Endometrial microvascular endothelial cells (primary cell): ENCODE data around the gene ISOC2. TPM values are rescaled to one million over a fixed set of nuclear protein-coding genes. Genes with fewer than 3 reads are reported as not detected.
"Not testable (repeated sequence)": the region's sequence is repeated elsewhere in the genome, so short reads cannot be mapped to it uniquely, and the experiment has no call there.

Experiments
- in situ Hi-C: cut with HindIII; loops from 2 replicates; pipeline ENCODE4 v1.10.0; 2017; ENCODE audit warnings: low sequenced_read_pairs, low pct_unique_long_range_greater_than_20kb; ENCODE audit errors: inconsistent ontology term
- total RNA-seq: library from RNA; depleted of rRNA; stranded (reverse); fragments of >200 nt; gene quantifications from one replicate; pipeline ENCODE4 v1.2.3, GENCODE V29; 2015; ENCODE audit errors: inconsistent ontology term

The ISOC2 gene
- 58.8 TPM for total RNA-seq

GRCh38 chr19:55461259-55461973 is at the start of gene ISOC2:
ISOC2 (minus strand) TSS chr19:55461642; CDS start chr19:55456486, 5,156 bp downstream.
- in situ Hi-C loops = no loop called here

- in situ Hi-C loops = no loop called here
These were observed 46.7 kb upstream of the ISOC2 start for GRCh38 chr19:55508120-55508519.

GRCh38 chr19:55504981-55505380 is 43.5 kb upstream of the ISOC2 start:
- in situ Hi-C loops = no loop called here

- in situ Hi-C loops = no loop called here
These were observed 42.8 kb upstream of the ISOC2 start for GRCh38 chr19:55504252-55504603.

GRCh38 chr19:55503502-55504251 is 42.2 kb upstream of the ISOC2 start:
- in situ Hi-C loops = no loop called here

GRCh38 chr19:55503157-55503501 is 41.7 kb upstream of the ISOC2 start:
- in situ Hi-C loops = no loop called here

GRCh38 chr19:55502197-55502952 is 40.9 kb upstream of the ISOC2 start:
- in situ Hi-C loops = no loop called here

GRCh38 chr19:55500368-55500952 is 39.0 kb upstream of the ISOC2 start:
- in situ Hi-C loops = no loop called here

GRCh38 chr19:55498246-55498840 is 36.9 kb upstream of the ISOC2 start:
- in situ Hi-C loops = no loop called here

GRCh38 chr19:55497763-55498162 is 36.3 kb upstream of the ISOC2 start:
- in situ Hi-C loops = no loop called here

- in situ Hi-C loops = not testable (repeated sequence)
These were observed 35.4 kb upstream of the ISOC2 start for GRCh38 chr19:55496820-55497219.

GRCh38 chr19:55495646-55496349 is 34.4 kb upstream of the ISOC2 start:
- in situ Hi-C loops = no loop called here

GRCh38 chr19:55494172-55494761 is 32.8 kb upstream of the ISOC2 start:
- in situ Hi-C loops = no loop called here

- in situ Hi-C loops = no loop called here
These were observed 32.3 kb upstream of the ISOC2 start for GRCh38 chr19:55493645-55494171.

- in situ Hi-C loops = no loop called here
These were observed 31.7 kb upstream of the ISOC2 start for GRCh38 chr19:55493052-55493644.

- in situ Hi-C loops = no loop called here
These were observed 31.0 kb upstream of the ISOC2 start for GRCh38 chr19:55492362-55492944.
